Trophoblast cell (in vitro differentiated cells and primary cell): ENCODE data around the gene HOXA1.

ENCODE experiments used
- DNase-seq, 2 donors: peaks; one replicate each; pipeline ENCODE4 v3.0.0-alpha.2; 2016
- H2AFZ ChIP-seq: 2 replicates; pipeline ENCODE4 v1.6.1; 2013; ENCODE audit warnings: low read length, moderate library complexity, mild to moderate bottlenecking; ENCODE audit not compliant: insufficient read depth, poor library complexity
- H2AK5ac ChIP-seq: 2 replicates; pipeline ENCODE4 v1.6.1; 2013; ENCODE audit warnings: mild to moderate bottlenecking, low read length
- H2BK120ac ChIP-seq: 2 replicates; pipeline ENCODE4 v1.6.1; 2013; ENCODE audit warnings: low read length, mild to moderate bottlenecking, moderate library complexity; ENCODE audit not compliant: insufficient read depth, poor library complexity
- H2BK12ac ChIP-seq: 2 replicates; pipeline ENCODE4 v1.6.1; 2013; ENCODE audit warnings: mild to moderate bottlenecking, low read length, moderate library complexity
- H2BK5ac ChIP-seq: 2 replicates; pipeline ENCODE4 v1.6.1; 2013; ENCODE audit warnings: low read length, low read depth, moderate library complexity, mild to moderate bottlenecking; ENCODE audit not compliant: poor library complexity
- H3K14ac ChIP-seq: 2 replicates; pipeline ENCODE4 v1.6.1; 2013; ENCODE audit warnings: mild to moderate bottlenecking, low read length
- H3K18ac ChIP-seq: 2 replicates; pipeline ENCODE4 v1.6.1; 2013; ENCODE audit warnings: mild to moderate bottlenecking, low read length
- H3K23ac ChIP-seq: 2 replicates; pipeline ENCODE4 v1.6.1; 2013; ENCODE audit warnings: low read length
- H3K27ac ChIP-seq: 2 replicates; pipeline ENCODE4 v1.5.1; 2013; ENCODE audit warnings: low read depth, mild to moderate bottlenecking, inconsistent platforms, low read length, moderate library complexity
- H3K27me3 ChIP-seq: 2 replicates; pipeline ENCODE4 v1.6.1; 2013; ENCODE audit warnings: inconsistent platforms, mild to moderate bottlenecking, low read length, moderate library complexity; ENCODE audit not compliant: insufficient read depth
- H3K36me3 ChIP-seq, 2 experiments: 1 replicate in 1 of 2; 2 replicates in 1 of 2; pipeline ENCODE4 v1.6.1; 2013; ENCODE audit warnings: low read length in 2 of 2, mild to moderate bottlenecking in 2 of 2, moderate library complexity in 1 of 2; ENCODE audit not compliant: insufficient read depth in 2 of 2, control insufficient read depth in 1 of 2
- H3K4ac ChIP-seq: 2 replicates; pipeline ENCODE4 v1.6.1; 2013; ENCODE audit warnings: low read depth, mild to moderate bottlenecking, low read length, moderate library complexity
- H3K4me1 ChIP-seq, 2 experiments: 1 replicate in 1 of 2; 2 replicates in 1 of 2; pipeline ENCODE4 v1.6.1; 2013; ENCODE audit warnings: low read length in 2 of 2, mild to moderate bottlenecking in 2 of 2, moderate library complexity in 1 of 2; ENCODE audit not compliant: insufficient read depth in 2 of 2, control insufficient read depth in 1 of 2
- H3K4me2 ChIP-seq: 2 replicates; pipeline ENCODE4 v1.6.1; 2013; ENCODE audit warnings: inconsistent platforms, mild to moderate bottlenecking, low read length, moderate library complexity
- H3K4me3 ChIP-seq: 2 replicates; pipeline ENCODE4 v1.5.1; 2013; ENCODE audit warnings: mild to moderate bottlenecking, low read depth, low read length, inconsistent platforms
- H3K79me1 ChIP-seq: one replicate; pipeline ENCODE4 v1.6.1; 2013; ENCODE audit warnings: low read length
- H3K79me2 ChIP-seq: 2 replicates; pipeline ENCODE4 v1.6.1; 2013; ENCODE audit warnings: low read length, mild to moderate bottlenecking; ENCODE audit not compliant: control insufficient read depth, insufficient read depth, poor library complexity
- H3K9ac ChIP-seq: 2 replicates; pipeline ENCODE4 v1.6.1; 2013; ENCODE audit warnings: mild to moderate bottlenecking, low read length
- H3K9me3 ChIP-seq: 2 replicates; pipeline ENCODE4 v1.6.1; 2013; ENCODE audit warnings: low read depth, mild to moderate bottlenecking, control low read depth, inconsistent platforms, low read length; ENCODE audit not compliant: insufficient read depth
- H4K12ac ChIP-seq: 2 replicates; pipeline ENCODE4 v1.6.1; 2013; ENCODE audit warnings: low read depth, mild to moderate bottlenecking, low read length, moderate library complexity
- H4K8ac ChIP-seq: 2 replicates; pipeline ENCODE4 v1.6.1; 2013; ENCODE audit warnings: low read depth, mild to moderate bottlenecking, low read length, moderate library complexity
- H4K91ac ChIP-seq: one replicate; pipeline ENCODE4 v1.6.1; 2013; ENCODE audit warnings: low read depth, mild to moderate bottlenecking, low read length, moderate library complexity
- WGBS: extraction: QIAGEN DNeasy Blood & Tissue Kit; methylation state at CpG from one replicate; pipeline ENCODE4 v1.1.7; 2013; ENCODE audit warnings: missing lambda C conversion rate; ENCODE audit not compliant: insufficient read length, insufficient coverage; ENCODE audit errors: extremely low coverage; 5-methylcytosine and 5-hydroxymethylcytosine counted together

Gene HOXA1

DNA sequence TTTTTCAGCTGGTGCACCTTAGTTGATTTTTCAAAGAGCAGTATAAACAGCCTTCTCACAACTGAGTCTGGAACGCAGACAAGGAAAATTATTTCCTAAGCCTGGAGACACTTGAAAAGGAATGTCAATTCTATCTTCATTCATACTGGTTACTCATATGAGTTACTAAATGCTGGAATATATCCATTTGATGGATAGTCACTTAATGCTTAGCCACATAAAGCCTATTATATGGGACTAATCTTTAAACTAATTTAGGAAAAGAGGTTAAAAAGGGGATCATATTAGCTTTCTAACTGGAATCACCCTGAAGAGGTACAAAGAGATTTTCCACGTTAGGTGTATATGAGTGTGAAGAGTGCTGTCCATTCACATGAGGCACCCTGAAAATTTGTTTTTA lies 36.4 kb upstream of the HOXA1 start:
- Histone ChIP-seq H4K8ac (no peak overlapping the region), H3K27me3 (peaks cover 71% of the 10 kb centered on the region), H3K23ac (no peak overlapping the region), H2AK5ac (no peak overlapping the region), H2AFZ (no peak overlapping the region), H3K4me1 (peaks cover 8 to 10% of the 10 kb centered on the region in 2 experiments), H3K27ac (no peak overlapping the region), H3K4me2 (no peak overlapping the region), H4K91ac (no peak overlapping the region), H3K4ac (no peak overlapping the region), H4K12ac (no peak overlapping the region), H3K79me1 (no peaks in the 10 kb centered on the region), H3K18ac (no peak overlapping the region), H3K36me3 (no peaks in the 10 kb centered on the region), H2BK120ac (no peak overlapping the region), H3K79me2 (no peaks in the 10 kb centered on the region), H2BK12ac (no peak overlapping the region), H3K14ac (no peak overlapping the region), H3K9me3 (peaks cover 14% of the 10 kb centered on the region), H3K4me3 (no peak overlapping the region), H2BK5ac (no peak overlapping the region), H3K9ac (no peak overlapping the region)
- no peak for DNase-seq
- no CpG with 5 or more reads among the region's 2 CpGs for WGBS

DNA sequence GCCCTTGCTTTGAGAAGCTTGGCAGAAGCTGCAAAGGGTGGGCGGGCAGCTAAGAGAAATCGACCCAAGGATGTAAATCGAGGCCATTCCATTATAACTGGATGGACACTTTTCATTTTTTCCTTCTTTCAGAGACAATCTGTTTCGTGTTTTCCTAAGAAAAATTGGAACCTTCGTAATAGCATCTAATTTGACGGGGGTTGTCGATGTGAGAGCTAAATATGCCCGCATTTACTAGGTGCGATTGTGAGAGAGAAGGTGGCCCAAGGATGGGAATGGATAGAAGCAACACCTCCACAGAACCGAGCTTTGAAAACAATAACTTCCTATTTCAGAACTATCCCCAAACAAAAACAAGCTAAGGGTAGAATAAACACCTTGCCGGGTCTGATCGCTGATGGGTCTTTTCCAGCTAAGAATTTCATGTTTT lies 35.6 kb upstream of the HOXA1 start:
- Histone ChIP-seq H3K79me1 (no peaks in the 10 kb centered on the region), H2BK120ac (no peak overlapping the region), H3K27me3 (peaks cover 70% of the 10 kb centered on the region), H3K9ac (no peak overlapping the region), H3K36me3 (no peaks in the 10 kb centered on the region), H3K23ac (no peak overlapping the region), H3K4ac (no peak overlapping the region), H4K12ac (no peak overlapping the region), H3K4me3 (no peak overlapping the region), H4K8ac (peak overlapping the region; percentile 59), H3K4me1 (peaks cover 8 to 10% of the 10 kb centered on the region in 2 experiments), H2BK12ac (no peak overlapping the region), H4K91ac (no peak overlapping the region), H2BK5ac (no peak overlapping the region), H3K27ac (no peak overlapping the region), H3K14ac (no peak overlapping the region), H3K18ac (no peak overlapping the region), H2AK5ac (no peak overlapping the region), H3K9me3 (peaks cover 14% of the 10 kb centered on the region), H2AFZ (no peak overlapping the region), H3K79me2 (no peaks in the 10 kb centered on the region), H3K4me2 (peak overlapping the region; percentile 79)
- no CpG with 5 or more reads among the region's 12 CpGs for WGBS
- DNase-seq: no peak

DNA sequence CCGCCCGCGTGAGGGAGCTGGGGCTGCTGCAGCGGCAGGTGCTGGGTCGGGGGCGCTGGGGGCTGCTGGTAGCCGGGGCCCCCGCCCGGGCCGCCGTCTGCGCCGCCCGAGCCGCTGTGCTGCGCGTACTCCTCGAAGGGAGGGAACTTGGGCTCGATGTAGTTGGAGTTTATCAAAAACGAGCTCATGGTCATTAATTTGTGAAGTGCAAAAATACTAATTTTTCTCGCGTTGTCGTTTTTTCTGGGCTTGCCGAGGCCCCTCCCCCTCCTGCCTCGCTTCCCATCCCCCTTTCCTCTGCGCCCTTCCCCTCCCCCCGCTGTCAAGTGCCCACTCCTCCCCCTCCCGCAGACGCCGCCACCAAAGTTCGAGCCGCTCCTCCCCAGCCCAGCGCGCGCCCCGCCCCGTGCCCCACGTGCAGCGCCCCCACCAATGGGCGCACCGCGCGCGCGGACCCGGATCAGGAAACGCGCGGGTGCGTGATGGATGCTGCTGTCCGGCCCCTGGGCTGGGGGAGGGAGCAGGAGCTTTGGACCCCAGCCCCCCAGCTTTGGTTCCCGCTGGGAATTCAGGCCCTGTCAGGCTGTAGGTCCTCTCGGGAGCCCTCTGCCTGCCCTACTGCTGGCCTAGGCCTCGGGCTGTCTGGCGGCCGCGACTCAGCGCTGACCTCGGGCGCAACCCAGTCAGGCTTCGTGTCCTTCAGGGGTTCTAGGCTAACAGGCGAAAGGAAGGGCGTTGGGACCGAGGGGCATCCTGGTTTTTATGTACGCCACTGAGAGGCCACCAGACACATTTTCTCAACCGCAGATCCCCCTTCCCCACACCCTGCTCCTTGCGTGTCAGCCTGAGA lies 35.0 kb upstream of the HOXA1 start, which contains the start of gene HOXA4:
Gene HOXA4, minus strand, starts transcription at position 218 of the 850 bp plus-strand sequence. Its CDS starts 24 bp downstream, at position 194.
- no peak within 1 kb of the TSS for H3K23ac ChIP-seq
- no peak within 1 kb of the TSS for H3K4ac ChIP-seq
- H3K27ac ChIP-seq: no peak within 1 kb of the TSS
- H2AK5ac ChIP-seq: no peak within 1 kb of the TSS
- peaks cover 69% of the 10 kb centered on the region for H3K27me3 ChIP-seq
- H3K4me2 ChIP-seq: peak within 1 kb of the TSS; percentile 79
- no peak within 1 kb of the TSS for H4K12ac ChIP-seq
- peak within 1 kb of the TSS; percentile 87 for H2AFZ ChIP-seq
- H4K91ac ChIP-seq: no peak within 1 kb of the TSS
- peaks cover 14% of the 10 kb centered on the region for H3K9me3 ChIP-seq
- peak within 1 kb of the TSS; percentile 59 for H4K8ac ChIP-seq
- no peak within 1 kb of the TSS for H2BK120ac ChIP-seq
- peak; percentile 69 to 80 for DNase-seq
- no peak within 1 kb of the TSS for H3K18ac ChIP-seq
- no peaks in the 10 kb centered on the region for H3K36me3 ChIP-seq
- WGBS: no CpG with 5 or more reads among the region's 67 CpGs
- H2BK5ac ChIP-seq: no peak within 1 kb of the TSS
- H3K4me1 ChIP-seq: peaks cover 8 to 10% of the 10 kb centered on the region in 2 experiments
- peak within 1 kb of the TSS; percentile 56 for H3K4me3 ChIP-seq
- no peak within 1 kb of the TSS for H3K14ac ChIP-seq
- no peaks in the 10 kb centered on the region for H3K79me2 ChIP-seq
- no peak within 1 kb of the TSS for H2BK12ac ChIP-seq
- no peak within 1 kb of the TSS for H3K9ac ChIP-seq
- H3K79me1 ChIP-seq: no peaks in the 10 kb centered on the region

DNA sequence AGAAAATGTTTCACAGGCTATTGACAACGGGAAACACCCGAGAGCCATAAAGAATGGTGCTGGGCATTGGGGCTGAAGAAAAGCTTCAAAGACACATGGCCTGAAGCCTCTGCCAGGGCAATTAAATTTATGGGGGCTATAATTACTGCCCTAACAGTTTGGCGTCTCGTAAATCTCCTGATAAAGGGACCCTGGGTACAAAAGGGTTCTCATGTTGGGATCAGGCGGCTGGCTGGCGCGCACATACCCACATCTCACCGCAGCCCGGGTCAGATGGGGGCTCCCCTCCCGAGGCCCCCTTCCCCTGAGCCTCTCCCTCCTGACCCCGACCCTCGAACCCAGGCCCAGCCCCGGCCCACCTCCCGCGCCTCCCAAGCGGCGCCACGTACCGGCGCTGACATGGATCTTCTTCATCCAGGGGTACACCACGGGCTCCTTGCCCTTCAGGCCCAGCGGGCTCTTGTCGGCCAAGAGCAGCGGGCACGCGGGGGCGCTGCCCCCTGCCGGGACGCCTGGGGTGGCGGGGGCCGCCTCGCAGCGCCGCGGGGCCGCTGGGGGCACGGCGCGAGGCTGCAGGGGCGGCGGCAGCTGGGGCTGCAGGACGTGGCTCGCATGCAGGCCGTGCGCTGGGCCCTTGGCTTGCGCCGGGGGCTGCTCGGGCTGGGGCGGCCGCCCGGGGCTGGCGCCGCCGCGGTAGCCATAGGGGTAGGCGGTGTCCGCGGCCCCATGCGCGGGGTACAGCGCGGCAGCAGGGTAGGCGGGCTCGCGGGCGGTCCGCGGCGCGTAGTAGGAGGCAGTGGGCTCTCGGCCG lies 34.1 kb upstream of the HOXA1 start:
- no peak overlapping the region for H2AFZ ChIP-seq
- H2BK120ac ChIP-seq: no peak overlapping the region
- H4K8ac ChIP-seq: no peak overlapping the region
- no peaks in the 10 kb centered on the region for H3K79me1 ChIP-seq
- H2BK5ac ChIP-seq: no peak overlapping the region
- peak overlapping the region; percentile 79 for H3K4me2 ChIP-seq
- H3K18ac ChIP-seq: no peak overlapping the region
- H3K4ac ChIP-seq: no peak overlapping the region
- H3K27me3 ChIP-seq: peaks cover 73% of the 10 kb centered on the region
- DNase-seq: peak; percentile 48 to 61
- no peak overlapping the region for H3K4me3 ChIP-seq
- H3K9ac ChIP-seq: no peak overlapping the region
- H4K91ac ChIP-seq: no peak overlapping the region
- peaks cover 14% of the 10 kb centered on the region for H3K9me3 ChIP-seq
- no peak overlapping the region for H3K23ac ChIP-seq
- H4K12ac ChIP-seq: no peak overlapping the region
- peaks cover 8 to 10% of the 10 kb centered on the region in 2 experiments for H3K4me1 ChIP-seq
- H3K14ac ChIP-seq: no peak overlapping the region
- no peaks in the 10 kb centered on the region for H3K79me2 ChIP-seq
- H3K36me3 ChIP-seq: no peaks in the 10 kb centered on the region
- no peak overlapping the region for H3K27ac ChIP-seq
- no peak overlapping the region for H2BK12ac ChIP-seq
- WGBS: no CpG with 5 or more reads among the region's 72 CpGs
- H2AK5ac ChIP-seq: no peak overlapping the region
